ENCODE data around the gene MED9. TPM values are rescaled to one million over a fixed set of nuclear protein-coding genes. Genes with fewer than 3 reads are reported as not detected.

Gene MED9
- total and polyA plus RNA-seq, 10 of the 15 experiments (the other 5 are each of a cell fraction or from before 2014, with no cell fraction given) = 1.5 to 22.4 (median 14.8) TPM

GRCh38 chr17:17497065-17497844 lies 20.5 kb downstream of the MED9 start (continued):
- no peak for TF ChIP-seq TAF1 (IDR thresholded peaks at IDR 0.05; ENCODE audit: borderline replicate concordance, low read depth, low read length)

GRCh38 chr17:17497845-17498520 lies 21.2 kb downstream of the MED9 start:
- CTCF ChIA-PET = interaction anchor here (1.3 to 3.9 kb wide), 8 partner anchors 12 to 421 kb away, joined by 4 to 64 read pairs (median 5); partner anchors contain the start of gene PEMT
- Histone ChIP-seq H4K20me1 (ENCODE audit: control insufficient read depth, insufficient read depth) (no peaks in the 10 kb centered on the region), H3K4me2 (ENCODE audit: control insufficient read depth, insufficient read depth) (no peak overlapping the region), H3K9me3 (replicated peaks; ENCODE audit: control insufficient read depth, insufficient read depth, low read length) (no peaks in the 10 kb centered on the region), H3K79me2 (ENCODE audit: control insufficient read depth, insufficient read depth, low read length) (no peaks in the 10 kb centered on the region), H3K4me3 (no peak overlapping the region), H3K27ac (ENCODE audit: control insufficient read depth, insufficient read depth) (no peak overlapping the region), H3K4me1 (ENCODE audit: control insufficient read depth, insufficient read depth, low read length) (peaks cover 4% of the 10 kb centered on the region; the same call in 1 of the 2 replicates), H3K9ac (ENCODE audit: control insufficient read depth, insufficient read depth, low read length) (no peak overlapping the region), H2AFZ (ENCODE audit: control insufficient read depth, low read depth, low read length) (no peak overlapping the region), H3K36me3 (ENCODE audit: control insufficient read depth in 2 of 2, insufficient read depth in 2 of 2, low read length in 1 of 2) (peaks cover 0 to 1% of the 10 kb centered on the region in 2 experiments; a peak in 1 of 4 replicates), H3K27me3 (replicated peaks in 1 of 2; ENCODE audit: control insufficient read depth in 2 of 2, insufficient read depth in 2 of 2, low read length in 1 of 2) (peaks cover 2 to 10% of the 10 kb centered on the region in 2 experiments; a peak in 3 of 4 replicates)
- RAD21 ChIA-PET (ENCODE audit: unreplicated experiment) = interaction anchor here (0.5 to 2.7 kb wide), 2 partner anchors 144 to 168 kb away, joined by 3 to 28 read pairs; no protein-coding TSS in a partner anchor
- POLR2A ChIA-PET = no interaction called here
- BruUV-seq (replicated peaks) = no TSS peak
- WGBS (ENCODE audit: insufficient coverage, insufficient replicate concordance, low lambda C conversion rate, missing lambda C conversion rate) = 50% methylated on average over 10 of the region's 10 CpGs
- in situ Hi-C loops (cut with MboI) = loop anchor here (5.0 kb wide), 2 partner anchors 141 to 144 kb away; no protein-coding TSS in a partner anchor
- intact Hi-C loops (cut with micrococcal nuclease; ENCODE audit: unreplicated experiment) = loop anchor here (1.0 to 5.0 kb wide), 3 partner anchors 69 to 143 kb away; no protein-coding TSS in a partner anchor
- ATAC-seq (no peak), DNase-seq (ENCODE audit: low read depth, low spot score) (no peak), FAIRE-seq (no peak)
- SMC1A ChIA-PET (ENCODE audit: uncharacterized antibody, unreplicated experiment) = interaction anchor here (1.5 to 2.6 kb wide), 2 partner anchors 116 to 144 kb away, joined by 4 to 24 read pairs; no protein-coding TSS in a partner anchor
- TF ChIP-seq ZNF687 (IDR thresholded peaks at IDR 0.05) (no peak), HDAC6 (IDR thresholded peaks at IDR 0.05; ENCODE audit: unreplicated experiment) (no peak), USF2 (IDR thresholded peaks at IDR 0.05; ENCODE audit: borderline replicate concordance, low read depth, low read length) (no peak), REST (IDR thresholded peaks at IDR 0.05; ENCODE audit: low read depth, low read length) (no peak), POLR2A (IDR thresholded peaks at IDR 0.05; ENCODE audit: low read depth, low read length) (no peak)
